ENCODE measurements around the gene TXN2. TPM values are rescaled to one million over a fixed set of nuclear protein-coding genes. Genes with fewer than 3 reads are reported as not detected.
A peak's percentile ranks its signal among the peaks of the same experiment; 100 is the strongest.

Gene TXN2
- total and polyA plus RNA-seq, 2 of the 4 experiments (the other 2 are of a cell fraction) = 49.6 to 166 TPM

DNA sequence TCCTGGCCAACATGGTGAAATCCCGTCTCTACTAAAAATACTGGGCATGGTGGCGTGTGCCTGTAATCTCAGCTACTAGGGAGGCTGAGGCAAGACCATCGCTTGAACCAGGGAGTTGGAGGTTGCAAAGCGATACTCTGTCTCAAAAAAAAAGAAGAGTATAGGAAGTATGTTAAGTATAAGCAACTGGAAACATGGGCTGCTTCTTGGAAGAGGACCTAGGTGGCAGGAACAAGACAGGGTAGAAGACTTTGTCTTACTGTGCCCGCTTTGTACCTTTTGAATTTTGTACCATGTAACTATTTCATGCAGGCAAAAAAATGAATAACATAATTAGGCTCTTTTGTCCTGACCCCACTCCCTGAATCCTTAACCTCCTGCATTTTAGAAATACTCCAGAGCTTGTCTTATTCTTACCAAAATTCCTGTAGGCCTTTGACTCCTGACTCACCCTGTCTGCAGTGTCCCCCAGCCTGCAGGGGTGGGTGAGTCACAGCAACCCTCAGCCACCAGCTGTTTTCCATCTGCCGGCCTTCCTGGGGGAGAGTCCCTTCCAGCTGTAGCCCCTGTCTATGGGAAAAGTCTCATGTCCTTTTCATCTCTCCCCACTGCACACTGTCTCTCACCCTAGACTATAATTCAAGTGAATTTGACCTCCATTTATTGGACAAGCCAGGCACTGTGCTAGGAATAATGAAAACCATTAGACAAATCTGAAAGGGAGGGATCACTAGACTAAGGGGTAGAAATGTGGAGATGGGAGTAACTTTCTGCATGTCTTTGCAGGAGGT lies 41.8 kb downstream of the TXN2 start:
- no peak overlapping the region; the same call in 1 of the 2 replicates for H3K9ac ChIP-seq (ENCODE audit: low read depth, low read length)
- ChIA-PET POLR2A (ENCODE audit: unreplicated experiment) (interaction anchor here (0.5 kb wide), 1 partner anchor 101 kb away, joined by 5 read pairs; no protein-coding TSS in a partner anchor), CTCF (interaction anchor here (0.6 kb wide), 1 partner anchor 17 kb away, joined by 3 read pairs; no protein-coding TSS in a partner anchor)
- H3K4me1 ChIP-seq (ENCODE audit: control insufficient read depth, insufficient read depth, low read length) = peaks cover 19% of the 10 kb centered on the region
- no peaks in the 10 kb centered on the region for H3K36me3 ChIP-seq (ENCODE audit: control insufficient read depth, insufficient read depth, low read length)
- peak overlapping the region; percentile 76 for H3K27ac ChIP-seq (ENCODE audit: insufficient read depth, low read length)
- H2BK20ac ChIP-seq (ENCODE audit: low read depth, low read length) = peak overlapping the region; percentile 97
- H2AK5ac ChIP-seq (ENCODE audit: low read depth, low read length) = peak overlapping the region; percentile 97
- peaks cover 7% of the 10 kb centered on the region for H3K9me1 ChIP-seq (ENCODE audit: insufficient read depth, low read length)
- H3K9me3 ChIP-seq (ENCODE audit: control insufficient read depth, insufficient read depth, low read length) = no peaks in the 10 kb centered on the region
- H3K79me1 ChIP-seq (ENCODE audit: low read depth in 1 of 2, low read length in 2 of 2) = peaks cover 0 to 32% of the 10 kb centered on the region in 2 experiments; a peak in 3 of 4 replicates
- ATAC-seq (ENCODE audit: low read depth) = peak; percentile 94
- H4K5ac ChIP-seq (ENCODE audit: low read depth, low read length) = peak overlapping the region; percentile 54
- peak overlapping the region; percentile 92 for H2BK15ac ChIP-seq (ENCODE audit: low read depth, low read length)
- WGBS, 2 experiments (ENCODE audit: extremely low coverage in 2 of 2, insufficient read length in 1 of 2) = 84% methylated on average over 5 of the region's 6 CpGs; no CpG with 5 or more reads in 1 of the 2 experiments
- peak overlapping the region; percentile 82 for H3K18ac ChIP-seq (ENCODE audit: low read depth, low read length)
- intact Hi-C loops (cut with micrococcal nuclease) = no loop called here
- peak overlapping the region; percentile 90 for H4K91ac ChIP-seq (ENCODE audit: insufficient read depth, low read depth, low read length)
- H2AFZ ChIP-seq (replicated peaks; ENCODE audit: low read length, poor library complexity) = peak overlapping the region; percentile 50
- DNase-seq = peak; percentile 97
- peak overlapping the region; percentile 73 for H3K23ac ChIP-seq (ENCODE audit: low read depth, low read length)
- peak overlapping the region; percentile 72 for H3K56ac ChIP-seq (ENCODE audit: extremely low read depth, insufficient read depth, low read length)
- peak overlapping the region; percentile 22 to 92 for H4K8ac ChIP-seq (ENCODE audit: low read depth in 2 of 2, low read length in 2 of 2)
- H2BK120ac ChIP-seq (ENCODE audit: low read depth, low read length) = peak overlapping the region; percentile 95
- H2AK9ac ChIP-seq (replicated peaks; ENCODE audit: low read depth, low read length, poor library complexity) = peak overlapping the region; percentile 70
- dilution Hi-C loops (cut with HindIII; ENCODE audit: low sequenced_read_pairs, unreplicated experiment) = no loop called here
- no peak overlapping the region for H3K4me3 ChIP-seq (ENCODE audit: insufficient read depth, low read depth, low read length)
- peak overlapping the region; percentile 84 for H2BK5ac ChIP-seq (ENCODE audit: low read depth, low read length, poor library complexity, severe bottlenecking)
- peak overlapping the region; percentile 41 for H3K4me2 ChIP-seq (ENCODE audit: low read depth, low read length)
- H3K14ac ChIP-seq (replicated peaks; ENCODE audit: low read depth, low read length) = peak overlapping the region; percentile 78
- no peaks in the 10 kb centered on the region for H3K27me3 ChIP-seq (ENCODE audit: control insufficient read depth, insufficient read depth, low read length)
- no TSS peak for BruUV-seq (replicated peaks)
- H3K4ac ChIP-seq (ENCODE audit: low read depth, low read length) = peak overlapping the region; percentile 96
- in situ Hi-C loops (cut with MboI; ENCODE audit: low sequenced_read_pairs) = no loop called here
- no peaks in the 10 kb centered on the region; the same call in 1 of the 2 replicates for H4K20me1 ChIP-seq (ENCODE audit: insufficient read depth, low read length)
- TF ChIP-seq RFX5 (IDR thresholded peaks at IDR 0.05; ENCODE audit: low read depth, low read length) = no peak
- TF ChIP-seq BHLHE40 (IDR thresholded peaks at IDR 0.05; ENCODE audit: low read depth, low read length) = peak; percentile 62; the same call in 1 of the 2 replicates
- TF ChIP-seq, protein P1, sequence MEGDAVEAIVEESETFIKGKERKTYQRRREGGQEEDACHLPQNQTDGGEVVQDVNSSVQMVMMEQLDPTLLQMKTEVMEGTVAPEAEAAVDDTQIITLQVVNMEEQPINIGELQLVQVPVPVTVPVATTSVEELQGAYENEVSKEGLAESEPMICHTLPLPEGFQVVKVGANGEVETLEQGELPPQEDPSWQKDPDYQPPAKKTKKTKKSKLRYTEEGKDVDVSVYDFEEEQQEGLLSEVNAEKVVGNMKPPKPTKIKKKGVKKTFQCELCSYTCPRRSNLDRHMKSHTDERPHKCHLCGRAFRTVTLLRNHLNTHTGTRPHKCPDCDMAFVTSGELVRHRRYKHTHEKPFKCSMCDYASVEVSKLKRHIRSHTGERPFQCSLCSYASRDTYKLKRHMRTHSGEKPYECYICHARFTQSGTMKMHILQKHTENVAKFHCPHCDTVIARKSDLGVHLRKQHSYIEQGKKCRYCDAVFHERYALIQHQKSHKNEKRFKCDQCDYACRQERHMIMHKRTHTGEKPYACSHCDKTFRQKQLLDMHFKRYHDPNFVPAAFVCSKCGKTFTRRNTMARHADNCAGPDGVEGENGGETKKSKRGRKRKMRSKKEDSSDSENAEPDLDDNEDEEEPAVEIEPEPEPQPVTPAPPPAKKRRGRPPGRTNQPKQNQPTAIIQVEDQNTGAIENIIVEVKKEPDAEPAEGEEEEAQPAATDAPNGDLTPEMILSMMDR (conservative IDR thresholded peaks at IDR 0.05; ENCODE audit: low read depth, low read length) = no peak
- TF ChIP-seq POLR2A (IDR thresholded peaks at IDR 0.05; ENCODE audit: low read depth, low read length) = no peak
- TF ChIP-seq CEBPB (IDR thresholded peaks at IDR 0.05; ENCODE audit: low read depth, low read length) = 0 out of 2 replicates have a peak, but pooled peaks have one; percentile 8
- no peak for TF ChIP-seq MXI1 (IDR thresholded peaks at IDR 0.05; ENCODE audit: borderline replicate concordance, low read depth, low read length)
- no peak for TF ChIP-seq CHD1 (IDR thresholded peaks at IDR 0.05; ENCODE audit: low read depth, low read length)
- no peak for TF ChIP-seq MAFK (IDR thresholded peaks at IDR 0.05; ENCODE audit: low read depth, low read length)
- TF ChIP-seq MAZ (IDR thresholded peaks at IDR 0.05; ENCODE audit: borderline replicate concordance, low read depth, low read length) = peak; percentile 86
- no peak for TF ChIP-seq SMC3 (IDR thresholded peaks at IDR 0.05; ENCODE audit: low read depth, low read length)
- TF ChIP-seq, protein P2, sequence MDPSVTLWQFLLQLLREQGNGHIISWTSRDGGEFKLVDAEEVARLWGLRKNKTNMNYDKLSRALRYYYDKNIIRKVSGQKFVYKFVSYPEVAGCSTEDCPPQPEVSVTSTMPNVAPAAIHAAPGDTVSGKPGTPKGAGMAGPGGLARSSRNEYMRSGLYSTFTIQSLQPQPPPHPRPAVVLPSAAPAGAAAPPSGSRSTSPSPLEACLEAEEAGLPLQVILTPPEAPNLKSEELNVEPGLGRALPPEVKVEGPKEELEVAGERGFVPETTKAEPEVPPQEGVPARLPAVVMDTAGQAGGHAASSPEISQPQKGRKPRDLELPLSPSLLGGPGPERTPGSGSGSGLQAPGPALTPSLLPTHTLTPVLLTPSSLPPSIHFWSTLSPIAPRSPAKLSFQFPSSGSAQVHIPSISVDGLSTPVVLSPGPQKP (IDR thresholded peaks at IDR 0.05; ENCODE audit: borderline replicate concordance, low read depth, low read length) = no peak
- no peak for TF ChIP-seq RAD21 (IDR thresholded peaks at IDR 0.05; ENCODE audit: low read length)
- peak; percentile 48; the same call in 1 of the 2 replicates for TF ChIP-seq NFE2L2 (IDR thresholded peaks at IDR 0.05; ENCODE audit: low read depth, low read length)
- TF ChIP-seq, protein P3, sequence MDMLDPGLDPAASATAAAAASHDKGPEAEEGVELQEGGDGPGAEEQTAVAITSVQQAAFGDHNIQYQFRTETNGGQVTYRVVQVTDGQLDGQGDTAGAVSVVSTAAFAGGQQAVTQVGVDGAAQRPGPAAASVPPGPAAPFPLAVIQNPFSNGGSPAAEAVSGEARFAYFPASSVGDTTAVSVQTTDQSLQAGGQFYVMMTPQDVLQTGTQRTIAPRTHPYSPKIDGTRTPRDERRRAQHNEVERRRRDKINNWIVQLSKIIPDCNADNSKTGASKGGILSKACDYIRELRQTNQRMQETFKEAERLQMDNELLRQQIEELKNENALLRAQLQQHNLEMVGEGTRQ (IDR thresholded peaks at IDR 0.05; ENCODE audit: low read depth, low read length) = no peak; the same call in 1 of the 2 replicates

All from IMR-90 (cell line).